ENCODE measurements around the gene AKR1E2.

- TF ChIP-seq EZH2 (IDR thresholded peaks at IDR 0.05; ENCODE audit: low read depth, low read length, severe bottlenecking) = no peak
- no peak for TF ChIP-seq SP1 (IDR thresholded peaks at IDR 0.05; ENCODE audit: low read depth, low read length)
- no peak for TF ChIP-seq SRF (IDR thresholded peaks at IDR 0.05; ENCODE audit: low read depth, low read length)
- TF ChIP-seq SIN3A (conservative IDR thresholded peaks at IDR 0.05 in 1 of 2, IDR thresholded peaks at IDR 0.05 in 1 of 2; ENCODE audit: low read depth in 1 of 2, low read length in 2 of 2) = no peak
- no peak for TF ChIP-seq CTCF (IDR thresholded peaks at IDR 0.05; ENCODE audit: control extremely low read depth in 1 of 3, insufficient read depth in 1 of 3, low read depth in 1 of 3, low read length in 3 of 3)
- no peak for TF ChIP-seq SIX5 (IDR thresholded peaks at IDR 0.05; ENCODE audit: low read depth, low read length)
- no peak for TF ChIP-seq POLR2AphosphoS5 (IDR thresholded peaks at IDR 0.05; ENCODE audit: low read depth, low read length)
Measured at GRCh38 chr10:4851176-4851575, 25.2 kb downstream of the AKR1E2 start.
